GM18502 (cell line): ENCODE results near the gene UMPS.

ENCODE experiments used
- ATAC-seq: cut with Tn5 transposase; IDR thresholded peaks from one replicate; pipeline ENCODE4 v1.9.1; 2021; ENCODE audit warnings: mild to moderate bottlenecking; ENCODE audit not compliant: unreplicated experiment, poor library complexity

Gene UMPS

GRCh38 chr3:124761935-124762660 lies 31.8 kb downstream of the UMPS start:
- no peak for ATAC-seq

DNA sequence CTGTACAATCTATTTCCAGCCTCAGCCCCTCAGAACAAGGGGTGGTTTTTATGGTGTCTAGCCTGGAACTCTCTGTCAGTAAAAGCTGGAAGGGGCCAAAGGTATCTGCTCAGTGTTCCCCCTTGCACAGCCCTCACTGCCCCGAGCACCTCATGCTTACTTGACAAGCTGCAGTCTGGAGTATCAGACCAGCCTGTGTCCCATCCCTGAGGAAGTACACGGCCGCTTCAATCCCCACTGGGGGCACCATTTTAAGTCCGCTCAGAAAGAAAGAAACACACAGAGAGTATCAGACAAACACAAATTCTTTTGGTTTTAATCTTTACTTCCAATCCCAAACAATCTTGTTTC lies 32.4 kb downstream of the UMPS start:
- no peak for ATAC-seq

DNA sequence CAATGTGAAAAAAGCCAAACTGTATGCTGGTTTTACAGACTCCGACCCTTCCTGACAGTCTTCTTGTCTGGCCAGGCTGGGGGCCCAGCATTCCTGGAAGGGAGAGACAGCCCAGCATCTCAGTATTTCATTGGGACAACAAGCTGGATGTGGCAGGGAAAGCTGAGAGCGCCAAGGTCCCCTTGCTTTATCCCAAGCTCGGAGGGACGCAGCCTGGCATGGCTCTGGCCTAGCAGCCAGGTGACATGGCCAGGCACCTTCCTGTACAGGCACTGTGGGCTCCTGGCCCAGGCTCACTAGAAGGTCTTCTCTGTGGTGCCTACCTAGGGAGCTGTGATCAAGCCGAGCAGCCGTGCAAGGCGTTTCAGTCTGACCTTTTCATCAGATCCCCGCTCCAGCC lies 33.0 kb downstream of the UMPS start:
- no peak for ATAC-seq

GRCh38 chr3:124763644-124764358 lies 33.5 kb downstream of the UMPS start:
- ATAC-seq, result no peak

- ATAC-seq, result no peak
Measured at GRCh38 chr3:124764746-124765145, 34.5 kb downstream of the UMPS start.

- no peak for ATAC-seq
Measured at GRCh38 chr3:124765197-124765840, 35.1 kb downstream of the UMPS start.

DNA sequence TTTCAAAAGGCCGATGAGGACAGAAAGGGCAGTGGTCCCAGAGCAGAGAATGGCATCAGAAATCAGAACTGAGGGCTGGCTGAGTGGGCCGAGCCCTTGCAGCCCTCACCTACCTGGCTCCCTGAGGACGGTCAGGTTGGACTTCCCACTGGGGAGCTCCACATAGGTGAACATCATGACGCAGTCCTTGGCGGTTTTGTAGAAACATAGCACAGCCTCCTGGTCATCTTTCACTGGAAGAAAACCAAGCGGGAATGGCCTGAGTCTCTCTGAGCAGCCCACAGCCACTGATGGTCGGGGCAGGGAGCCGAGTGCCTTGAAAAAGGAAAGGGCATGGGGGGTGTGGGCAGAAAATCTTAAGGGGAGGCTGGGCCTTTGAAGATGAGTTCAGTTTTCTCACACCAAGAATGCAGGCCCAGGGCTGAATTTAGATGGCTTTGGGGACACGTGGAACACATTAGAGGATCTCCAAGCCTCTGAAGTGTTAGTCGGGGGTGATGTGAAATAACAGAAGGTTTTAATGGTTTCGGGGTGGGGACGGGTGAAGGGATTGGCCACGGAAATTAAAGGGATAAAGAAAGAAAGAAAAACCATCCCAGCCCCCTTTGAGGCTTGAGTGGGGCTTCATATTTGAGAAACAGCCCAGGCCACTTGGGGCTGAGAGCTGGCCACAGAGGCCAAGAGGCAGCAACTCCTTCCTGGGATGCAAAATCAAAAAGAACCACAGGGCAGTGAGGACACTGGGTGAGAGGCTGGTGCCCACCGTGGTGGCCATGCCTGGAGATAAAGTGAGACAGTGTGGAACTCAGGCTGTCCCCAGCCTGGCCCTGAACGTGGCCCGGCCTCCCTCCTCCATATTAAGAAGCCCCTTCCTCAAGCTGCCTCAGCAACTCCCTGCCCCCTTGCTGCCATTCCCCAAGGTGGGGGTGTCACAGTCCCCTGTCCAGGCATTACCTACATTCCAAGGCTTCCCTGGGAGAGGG lies 36.2 kb downstream of the UMPS start:
- ATAC-seq, result no peak

DNA sequence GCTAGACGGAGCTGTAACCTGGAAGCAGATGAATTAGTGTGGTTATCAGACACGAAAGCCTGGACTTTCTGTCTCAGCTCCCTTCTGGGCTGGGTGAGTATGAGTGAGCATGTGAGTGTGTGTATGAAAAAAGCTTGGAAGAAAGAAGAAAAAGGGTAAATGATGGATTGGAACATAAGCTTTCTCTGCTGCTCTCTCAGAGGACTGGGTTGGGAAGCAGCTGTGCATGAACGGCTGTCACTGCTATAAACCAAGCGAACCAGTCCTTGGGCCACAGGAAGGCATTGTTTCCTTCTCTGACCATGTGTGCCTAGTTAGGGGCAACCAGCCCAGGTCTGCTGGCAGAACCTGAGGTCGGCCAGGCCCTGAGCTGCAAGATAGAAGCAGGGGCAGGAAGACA lies 37.0 kb downstream of the UMPS start:
- ATAC-seq, result no peak

DNA sequence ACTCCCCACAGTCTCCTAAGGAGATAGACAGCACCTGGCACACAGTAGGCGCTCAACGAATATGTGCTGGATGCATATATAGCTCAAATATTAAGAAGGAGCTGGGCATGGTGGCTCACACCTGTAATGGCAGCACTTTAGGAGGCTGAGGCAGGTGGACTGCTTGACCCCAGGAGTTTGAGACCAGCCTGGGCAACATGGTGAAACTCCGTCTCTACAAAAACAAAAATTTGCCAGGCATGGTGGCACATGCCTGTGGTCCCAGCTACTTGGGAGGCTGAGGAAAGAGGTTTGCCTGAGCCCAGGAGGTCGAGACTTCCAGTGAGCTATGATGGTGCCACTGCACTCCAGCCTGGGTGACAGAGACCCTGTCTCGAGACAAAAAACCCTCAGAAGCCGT lies 37.4 kb downstream of the UMPS start:
- ATAC-seq, result no peak

GRCh38 chr3:124768812-124769211 lies 38.6 kb downstream of the UMPS start:
- ATAC-seq, result peak; percentile 48

DNA sequence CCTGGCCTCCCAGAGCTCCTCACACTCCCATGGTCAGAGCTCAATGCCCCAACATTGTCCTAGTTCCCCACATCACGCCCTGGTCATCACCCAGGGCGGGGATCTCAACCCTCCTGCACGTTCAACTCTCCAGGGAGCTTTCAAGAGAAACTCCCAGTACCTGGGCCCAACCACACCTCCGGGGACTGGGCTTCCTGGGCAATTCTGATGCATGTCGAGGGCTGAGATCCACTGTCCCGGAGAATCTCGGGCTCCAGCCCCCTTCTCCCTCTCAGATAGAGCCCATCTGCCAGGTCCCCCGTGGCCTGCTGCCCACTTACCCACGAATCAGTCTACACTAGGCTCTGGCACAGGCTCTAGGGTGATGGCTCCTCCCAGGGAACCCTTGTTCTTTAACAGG lies 39.2 kb downstream of the UMPS start:
- no peak for ATAC-seq

- ATAC-seq, result no peak
Measured at GRCh38 chr3:124770336-124771082, 40.3 kb downstream of the UMPS start.

- no peak for ATAC-seq
Measured at GRCh38 chr3:124771083-124771445, 40.8 kb downstream of the UMPS start.

DNA sequence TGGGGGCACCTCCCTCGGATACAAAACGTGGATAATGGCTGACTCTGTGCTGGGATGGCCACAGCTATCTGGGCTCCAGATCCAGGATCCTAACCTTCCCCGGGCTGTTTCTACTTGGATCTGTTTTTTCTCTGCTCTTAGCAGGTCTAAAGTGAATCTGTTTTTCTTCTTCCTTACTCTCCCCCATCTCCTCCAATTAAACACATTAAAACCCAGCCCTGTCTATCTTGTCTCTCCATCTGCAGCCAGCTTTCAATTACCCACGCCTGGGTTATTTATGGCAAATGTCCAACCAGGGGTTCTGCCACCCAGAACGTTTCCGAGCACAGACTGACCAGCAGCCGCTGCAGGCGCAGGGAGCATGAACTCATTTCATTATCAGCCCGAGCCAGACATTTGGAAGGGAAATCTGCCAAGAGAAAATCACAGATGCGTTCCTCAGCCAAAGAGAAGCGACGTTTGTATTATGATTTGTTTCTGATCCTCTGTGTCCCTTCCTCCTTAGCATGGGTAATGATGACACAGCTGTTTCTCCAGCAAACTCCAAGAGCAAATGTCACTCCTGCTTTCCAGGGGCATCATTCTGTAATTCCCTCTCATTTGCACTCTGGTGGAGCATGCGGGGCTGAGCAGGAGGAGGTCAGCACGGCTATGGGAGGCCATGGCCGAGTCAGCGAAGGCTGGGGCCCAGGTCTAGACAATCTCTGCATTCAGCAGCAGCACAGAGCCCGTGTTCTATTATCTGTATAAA lies 42.0 kb downstream of the UMPS start:
- no peak for ATAC-seq

DNA sequence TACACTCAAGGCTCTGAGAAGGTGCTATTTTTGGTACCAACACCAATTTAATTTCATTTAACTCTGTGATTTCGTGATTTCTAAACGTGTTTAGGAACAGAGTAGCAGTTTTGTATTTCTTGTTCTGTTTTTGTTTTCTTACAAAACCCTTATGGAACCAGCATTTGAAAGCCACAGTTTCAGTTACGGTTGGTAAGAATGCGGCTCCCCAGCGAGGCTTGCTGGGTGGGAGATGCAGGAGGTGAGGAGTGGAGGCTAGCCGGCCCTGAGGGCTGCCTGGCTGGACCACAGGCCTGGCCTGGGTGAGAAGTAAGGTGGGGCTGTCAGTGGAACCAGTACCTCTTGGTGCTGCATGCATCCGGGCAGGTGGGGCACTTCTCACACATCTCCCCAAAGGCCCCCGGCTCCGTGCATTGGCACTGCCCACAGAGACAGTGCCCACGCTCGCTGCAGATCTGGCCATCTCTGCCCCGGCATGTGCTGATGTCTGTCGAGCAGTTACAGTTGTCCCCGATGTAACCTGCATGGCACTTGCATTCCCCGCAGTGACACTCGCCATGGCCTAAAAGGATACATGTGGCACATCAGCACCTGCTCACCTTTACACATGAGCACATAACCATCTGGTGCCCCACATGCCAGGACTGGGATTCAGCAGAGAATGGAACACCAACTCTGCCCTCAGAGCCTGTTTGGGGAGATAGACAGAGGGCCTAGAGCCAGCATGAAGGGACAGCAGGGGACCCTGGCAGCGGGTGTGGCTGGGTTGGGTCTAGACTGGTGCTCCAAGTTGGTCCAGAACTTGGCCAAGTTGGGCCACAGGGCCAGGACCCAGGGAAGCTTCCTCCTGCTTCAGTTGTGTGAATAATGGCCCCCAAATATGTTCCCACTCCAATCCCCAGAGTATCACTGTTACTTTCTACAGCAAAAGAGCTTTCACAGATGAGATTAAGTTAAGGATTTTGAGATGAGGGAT lies 43.4 kb downstream of the UMPS start:
- no peak for ATAC-seq

GRCh38 chr3:124774327-124774718 lies 44.1 kb downstream of the UMPS start:
- ATAC-seq, result no peak

DNA sequence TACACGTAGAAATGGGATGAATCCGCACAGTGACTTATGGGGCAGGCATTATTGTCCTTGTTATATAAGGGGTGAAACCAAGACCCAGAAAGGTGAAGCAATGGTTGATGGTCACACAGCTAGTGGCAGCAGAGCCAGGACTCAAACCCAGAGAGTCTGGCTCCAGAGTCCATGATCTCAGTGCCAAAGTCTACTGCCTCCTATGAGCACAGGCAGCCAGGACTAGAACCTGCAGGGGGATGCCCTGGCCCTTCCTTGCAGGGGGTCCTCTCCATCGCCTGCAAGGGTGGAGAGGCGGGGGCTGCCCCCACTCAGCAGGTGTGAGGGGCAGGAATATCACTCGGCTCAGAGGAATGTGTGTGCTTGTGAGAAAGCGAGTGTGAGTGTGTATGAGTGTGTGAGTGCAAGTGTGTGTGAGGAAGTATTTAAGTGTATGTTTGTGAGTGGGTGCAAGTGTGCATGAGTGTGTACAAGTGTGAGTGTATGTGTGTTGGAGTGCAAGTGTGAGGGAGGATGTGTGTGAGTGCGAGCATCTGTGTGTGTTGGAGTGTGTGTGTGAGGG lies 44.7 kb downstream of the UMPS start:
- no peak for ATAC-seq

- no peak for ATAC-seq
Measured at GRCh38 chr3:124775877-124776276, 45.6 kb downstream of the UMPS start.
